T-cell (primary cell): ENCODE measurements around the gene C17orf100. TPM values are rescaled to one million over a fixed set of nuclear protein-coding genes. Genes with fewer than 3 reads are reported as not detected.

Experiments used
- ATAC-seq, 4 experiments: fragments of 200-7000 bp in 3 of 4; fragments of 150-1000 bp in 1 of 4; cut with Tn5 transposase; replicated peaks in 1 of 4; 1 replicate in 3 of 4; 2 replicates in 1 of 4; pipeline ENCODE4 v1.10.0; 2021; ENCODE audit warnings: moderate library complexity in 3 of 4, mild to moderate bottlenecking in 2 of 4, moderate number of reproducible peaks in 1 of 4
- CTCF ChIA-PET, 2 donors: fragments of 300-600 bp; sonication (Branson Sonifier 250); formaldehyde crosslinking; loops; one replicate each; lab custom pipeline; 2022; ENCODE audit warnings: antibody characterized with exemption in 2 of 2; lab: Charles Lee
- POLR2A ChIA-PET, 2 donors: fragments of 300-600 bp; sonication (Branson Sonifier 250); formaldehyde crosslinking; loops; one replicate each; lab custom pipeline; 2022; ENCODE audit warnings: antibody characterized with exemption in 2 of 2; lab: Charles Lee
- DNase-seq, 35 experiments: peaks; one replicate each; pipeline versions ENCODE4 v3.0.0 to v3.0.0-alpha.2; 2013 to 2023
- H3K27ac ChIP-seq: one replicate; pipeline ENCODE4 v1.5.1; 2013; ENCODE audit warnings: low read length
- H3K27me3 ChIP-seq, 2 experiments: replicated peaks in 1 of 2; 1 replicate in 1 of 2; 2 replicates in 1 of 2; pipeline versions ENCODE4 v1.6.1 to v1.7.0; 2013; ENCODE audit warnings: low read length in 1 of 2, mixed read lengths in 1 of 2; ENCODE audit not compliant: control insufficient read depth in 2 of 2, insufficient read depth in 2 of 2; ENCODE audit errors: extremely low read depth in 1 of 2
- H3K36me3 ChIP-seq, 2 donors: 1 replicate in 1 of 2; 2 replicates in 1 of 2; pipeline versions ENCODE4 v1.6.1 to v1.7.0; 2013; ENCODE audit warnings: low read length in 1 of 2; ENCODE audit not compliant: control insufficient read depth in 2 of 2, insufficient read depth in 1 of 2; ENCODE audit errors: extremely low read depth in 1 of 2
- H3K4me1 ChIP-seq, 2 experiments: 1 replicate in 1 of 2; 2 replicates in 1 of 2; pipeline versions ENCODE4 v1.6.1 to v1.7.0; 2013; ENCODE audit warnings: low read length in 2 of 2, mixed read lengths in 1 of 2; ENCODE audit not compliant: insufficient read depth in 2 of 2, control insufficient read depth in 1 of 2; ENCODE audit errors: extremely low read depth in 1 of 2
- H3K4me3 ChIP-seq, 2 donors: 1 replicate in 1 of 2; 2 replicates in 1 of 2; pipeline versions ENCODE4 v1.5.1 to v1.7.0; 2013; ENCODE audit warnings: mild to moderate bottlenecking in 2 of 2, low read length in 1 of 2, moderate library complexity in 1 of 2; ENCODE audit not compliant: control insufficient read depth in 1 of 2; ENCODE audit errors: extremely low read depth in 1 of 2
- H3K9me3 ChIP-seq: 2 replicates; pipeline ENCODE4 v1.7.0; 2013
- H3K27ac Mint-ChIP-seq, 2 donors: one replicate each; pipeline ENCODE4 v1.8.0; 2020 to 2021; ENCODE audit warnings: mild to moderate bottlenecking in 2 of 2, mixed read lengths in 2 of 2
- H3K27me3 Mint-ChIP-seq, 2 donors: one replicate each; pipeline ENCODE4 v1.8.0; 2021 to 2022; ENCODE audit warnings: mixed read lengths in 2 of 2
- H3K36me3 Mint-ChIP-seq: one replicate; pipeline ENCODE4 v1.8.0; 2021; ENCODE audit warnings: mixed read lengths
- H3K4me1 Mint-ChIP-seq, 3 donors: one replicate each; pipeline ENCODE4 v1.8.0; 2020 to 2022; ENCODE audit warnings: mixed read lengths in 3 of 3, mild to moderate bottlenecking in 1 of 3
- H3K4me3 Mint-ChIP-seq, 3 donors: one replicate each; pipeline ENCODE4 v1.8.0; 2020 to 2022; ENCODE audit warnings: mild to moderate bottlenecking in 3 of 3, mixed read lengths in 3 of 3, moderate library complexity in 3 of 3
- H3K9me3 Mint-ChIP-seq, 3 donors: one replicate each; pipeline ENCODE4 v1.8.0; 2020 to 2022; ENCODE audit warnings: mixed read lengths in 3 of 3
- WGBS: methylation state at CpG from one replicate; pipeline ENCODE4 v1.1.5; 2013; ENCODE audit warnings: missing lambda C conversion rate; ENCODE audit not compliant: insufficient coverage; 5-methylcytosine and 5-hydroxymethylcytosine counted together
- total RNA-seq, 35 experiments: library from RNA in 6 of 35; stranded (reverse) in 6 of 35; fragments of 120-200 nt in 1 of 35; gene quantifications; one replicate each; pipeline versions ENCODE4 v1.2.1 to v1.2.4 and lab custom pipeline; 2013 to 2026

C17orf100 gene
- total RNA-seq, 5 donors from 2014 or later (not counting 1 experiment from before 2014, with no cell fraction given): 1.1 to 3.5 (median 2.8) TPM

DNA sequence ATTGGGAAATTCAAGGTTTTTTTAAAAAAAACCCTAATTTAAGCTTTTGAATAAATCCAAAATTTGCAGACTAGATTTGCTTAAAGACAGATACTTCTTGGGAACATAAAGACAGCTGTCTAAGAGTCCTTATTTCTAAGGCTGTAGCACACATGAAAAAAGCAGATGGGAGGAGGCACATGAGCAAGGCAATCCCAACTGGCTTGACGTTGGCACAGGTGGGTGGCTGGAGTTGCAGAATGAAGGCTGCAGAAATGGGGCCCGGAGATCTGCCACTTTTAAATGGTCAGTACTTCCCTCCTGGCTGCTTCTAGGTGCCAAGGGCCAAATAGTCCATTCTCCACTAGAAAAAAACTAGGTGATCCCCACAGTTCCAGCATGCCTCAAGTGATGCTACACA lies 15.5 kb upstream of the C17orf100 start:
- no peak overlapping the region for H3K4me3 Mint-ChIP-seq
- peaks cover 6 to 31% of the 10 kb centered on the region in 2 donors for H3K36me3 ChIP-seq
- ATAC-seq: no peak
- 100% methylated on average over 2 of the region's 2 CpGs for WGBS
- peaks cover 2 to 30% of the 10 kb centered on the region in 2 experiments for H3K4me1 ChIP-seq
- no peaks in the 10 kb centered on the region for H3K27me3 Mint-ChIP-seq
- POLR2A ChIA-PET: no interaction called here
- no peaks in the 10 kb centered on the region for H3K9me3 Mint-ChIP-seq
- no peak overlapping the region for H3K27ac Mint-ChIP-seq
- peaks cover 29% of the 10 kb centered on the region for H3K36me3 Mint-ChIP-seq
- no peak overlapping the region for H3K4me3 ChIP-seq
- DNase-seq: no peak
- H3K4me1 Mint-ChIP-seq: peaks cover 22 to 36% (median 27%) of the 10 kb centered on the region in 3 donors
- H3K9me3 ChIP-seq: no peaks in the 10 kb centered on the region
- H3K27me3 ChIP-seq: no peaks in the 10 kb centered on the region
- CTCF ChIA-PET: no interaction called here
- no peak overlapping the region for H3K27ac ChIP-seq

GRCh38 chr17:6636616-6637457 lies 14.7 kb upstream of the C17orf100 start:
- ATAC-seq: no peak
- peaks cover 5 to 37% of the 10 kb centered on the region in 2 experiments for H3K4me1 ChIP-seq
- Mint-ChIP-seq H3K4me1 (peaks cover 25 to 43% (median 30%) of the 10 kb centered on the region in 3 donors), H3K9me3 (no peaks in the 10 kb centered on the region), H3K4me3 (peak overlapping the region in 1 of 3 donors; percentile 2), H3K36me3 (peaks cover 25% of the 10 kb centered on the region), H3K27me3 (no peaks in the 10 kb centered on the region), H3K27ac (peak overlapping the region in 1 of 2 donors; percentile 37)
- ChIA-PET CTCF (no interaction called here), POLR2A (interaction anchor here in 1 of 2 donors (1.3 kb wide), 1 partner anchor 14 kb away, joined by 4 read pairs; the partner anchor contains the start of genes C17orf100 and MED31)
- 97% methylated on average over 17 of the region's 17 CpGs for WGBS
- no peak for DNase-seq
- H3K27ac ChIP-seq: no peak overlapping the region
- H3K9me3 ChIP-seq: no peaks in the 10 kb centered on the region
- peaks cover 6 to 25% of the 10 kb centered on the region in 2 donors for H3K36me3 ChIP-seq
- H3K4me3 ChIP-seq: no peak overlapping the region
- no peaks in the 10 kb centered on the region for H3K27me3 ChIP-seq

- CTCF ChIA-PET: no interaction called here
- Histone ChIP-seq H3K27me3 (no peaks in the 10 kb centered on the region), H3K36me3 (peaks cover 6 to 20% of the 10 kb centered on the region in 2 donors), H3K9me3 (no peaks in the 10 kb centered on the region), H3K4me3 (no peak overlapping the region), H3K4me1 (peaks cover 11 to 37% of the 10 kb centered on the region in 2 experiments), H3K27ac (no peak overlapping the region)
- H3K4me1 Mint-ChIP-seq: peaks cover 31 to 49% (median 34%) of the 10 kb centered on the region in 3 donors
- POLR2A ChIA-PET: interaction anchor here in 1 of 2 donors (1.3 kb wide), 1 partner anchor 14 kb away, joined by 4 read pairs; the partner anchor contains the start of genes C17orf100 and MED31
- peak overlapping the region in 1 of 3 donors; percentile 2 for H3K4me3 Mint-ChIP-seq
- H3K36me3 Mint-ChIP-seq: peaks cover 21% of the 10 kb centered on the region
- H3K9me3 Mint-ChIP-seq: no peaks in the 10 kb centered on the region
- ATAC-seq (no peak), DNase-seq (no peak)
- H3K27me3 Mint-ChIP-seq: no peaks in the 10 kb centered on the region
- H3K27ac Mint-ChIP-seq: no peak overlapping the region
- WGBS: 91% methylated on average over 6 of the region's 6 CpGs
Measured at GRCh38 chr17:6637458-6637840, 14.1 kb upstream of the C17orf100 start.

DNA sequence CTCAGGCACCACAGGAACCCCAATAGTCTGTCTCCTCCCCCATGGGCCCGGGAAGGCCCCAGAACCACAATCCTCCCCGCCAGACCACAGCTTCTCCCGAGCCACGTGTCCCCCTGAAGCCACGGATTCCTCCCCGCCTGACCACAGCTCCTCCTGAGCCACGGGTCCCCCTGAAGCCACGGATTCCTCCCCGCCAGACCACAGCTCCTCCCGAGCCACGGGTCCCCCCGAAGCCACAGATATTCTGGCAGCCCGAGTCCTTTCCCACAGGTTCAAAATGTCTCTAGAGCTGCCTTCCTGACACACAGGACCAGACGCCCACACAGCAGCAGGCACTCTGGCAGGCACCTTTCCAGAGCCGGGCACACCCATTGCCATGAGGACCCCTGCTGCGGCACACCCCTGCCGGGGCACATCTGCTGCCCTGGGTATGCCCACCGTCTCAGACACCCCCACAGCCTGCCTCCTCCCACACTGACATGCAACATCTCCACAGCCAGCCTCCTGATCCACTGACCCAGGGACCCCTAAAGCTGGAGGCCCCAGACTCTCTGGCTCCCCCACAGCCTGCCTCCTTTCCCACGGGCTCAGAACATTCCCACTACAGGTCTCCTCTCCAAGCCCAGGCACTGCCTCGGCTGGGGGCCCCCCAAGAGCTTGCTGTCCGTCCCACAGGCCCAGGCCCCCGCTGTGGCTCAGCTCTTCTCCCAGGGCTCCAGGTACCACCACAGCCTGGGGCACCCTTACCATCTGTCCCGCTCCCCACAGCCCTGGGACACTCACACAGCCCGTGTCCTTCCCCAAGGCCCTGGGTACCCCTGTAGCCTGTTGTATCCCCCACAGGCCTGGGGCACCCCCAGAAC lies 13.3 kb upstream of the C17orf100 start:
- DNase-seq (no peak), ATAC-seq (no peak)
- no peaks in the 10 kb centered on the region for H3K27me3 Mint-ChIP-seq
- peaks cover 13% of the 10 kb centered on the region for H3K36me3 Mint-ChIP-seq
- H3K9me3 Mint-ChIP-seq: no peaks in the 10 kb centered on the region
- peaks cover 38 to 55% (median 43%) of the 10 kb centered on the region in 3 donors for H3K4me1 Mint-ChIP-seq
- peaks cover 6 to 21% of the 10 kb centered on the region in 2 donors for H3K36me3 ChIP-seq
- peaks cover 12 to 37% of the 10 kb centered on the region in 2 experiments for H3K4me1 ChIP-seq
- WGBS: 70% methylated on average over 24 of the region's 24 CpGs
- CTCF ChIA-PET: no interaction called here
- POLR2A ChIA-PET: interaction anchor here (0.7 to 1.3 kb wide), 2 partner anchors 13 to 23 kb away, joined by 4 read pairs; partner anchors contain the start of genes C17orf100 (in 1 of the 2) and MED31 (in 1 of the 2)
- H3K4me3 Mint-ChIP-seq: peak overlapping the region; percentile 92 to 95 (median 95)
- peak overlapping the region in 1 of 2 donors; percentile 22 for H3K27ac Mint-ChIP-seq
- no peak overlapping the region for H3K27ac ChIP-seq
- no peaks in the 10 kb centered on the region for H3K9me3 ChIP-seq
- no peak overlapping the region for H3K4me3 ChIP-seq
- no peaks in the 10 kb centered on the region for H3K27me3 ChIP-seq

- Histone ChIP-seq H3K4me1 (peaks cover 12 to 37% of the 10 kb centered on the region in 2 experiments), H3K27ac (no peak overlapping the region), H3K9me3 (no peaks in the 10 kb centered on the region), H3K36me3 (peaks cover 6 to 17% of the 10 kb centered on the region in 2 donors), H3K4me3 (peak overlapping the region; percentile 89 to 98), H3K27me3 (no peaks in the 10 kb centered on the region)
- Mint-ChIP-seq H3K36me3 (peaks cover 5% of the 10 kb centered on the region), H3K27me3 (no peaks in the 10 kb centered on the region), H3K4me1 (peaks cover 45 to 56% (median 49%) of the 10 kb centered on the region in 3 donors), H3K4me3 (peak overlapping the region; percentile 92 to 95 (median 95)), H3K27ac (peak overlapping the region in 1 of 2 donors; percentile 31), H3K9me3 (no peaks in the 10 kb centered on the region)
- WGBS: 59% methylated on average over 14 of the region's 15 CpGs
- DNase-seq: no peak
- no peak for ATAC-seq
- CTCF ChIA-PET: no interaction called here
- POLR2A ChIA-PET: no interaction called here
Measured at GRCh38 chr17:6639014-6639585, 12.5 kb upstream of the C17orf100 start.
